Activated CD8-positive, alpha-beta memory T cell treated with anti-CD3 and anti-CD28 coated beads, Interleukin-2, amount 50 U/mL, for 1 hour (primary cell): ENCODE measurements around the gene MFSD1.

Source experiments
- DNase-seq: peaks from one replicate; pipeline ENCODE4 v3.0.0-alpha.2; 2020; ENCODE audit errors: extremely low read depth

MFSD1 gene, protein sequence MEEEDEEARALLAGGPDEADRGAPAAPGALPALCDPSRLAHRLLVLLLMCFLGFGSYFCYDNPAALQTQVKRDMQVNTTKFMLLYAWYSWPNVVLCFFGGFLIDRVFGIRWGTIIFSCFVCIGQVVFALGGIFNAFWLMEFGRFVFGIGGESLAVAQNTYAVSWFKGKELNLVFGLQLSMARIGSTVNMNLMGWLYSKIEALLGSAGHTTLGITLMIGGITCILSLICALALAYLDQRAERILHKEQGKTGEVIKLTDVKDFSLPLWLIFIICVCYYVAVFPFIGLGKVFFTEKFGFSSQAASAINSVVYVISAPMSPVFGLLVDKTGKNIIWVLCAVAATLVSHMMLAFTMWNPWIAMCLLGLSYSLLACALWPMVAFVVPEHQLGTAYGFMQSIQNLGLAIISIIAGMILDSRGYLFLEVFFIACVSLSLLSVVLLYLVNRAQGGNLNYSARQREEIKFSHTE

DNA sequence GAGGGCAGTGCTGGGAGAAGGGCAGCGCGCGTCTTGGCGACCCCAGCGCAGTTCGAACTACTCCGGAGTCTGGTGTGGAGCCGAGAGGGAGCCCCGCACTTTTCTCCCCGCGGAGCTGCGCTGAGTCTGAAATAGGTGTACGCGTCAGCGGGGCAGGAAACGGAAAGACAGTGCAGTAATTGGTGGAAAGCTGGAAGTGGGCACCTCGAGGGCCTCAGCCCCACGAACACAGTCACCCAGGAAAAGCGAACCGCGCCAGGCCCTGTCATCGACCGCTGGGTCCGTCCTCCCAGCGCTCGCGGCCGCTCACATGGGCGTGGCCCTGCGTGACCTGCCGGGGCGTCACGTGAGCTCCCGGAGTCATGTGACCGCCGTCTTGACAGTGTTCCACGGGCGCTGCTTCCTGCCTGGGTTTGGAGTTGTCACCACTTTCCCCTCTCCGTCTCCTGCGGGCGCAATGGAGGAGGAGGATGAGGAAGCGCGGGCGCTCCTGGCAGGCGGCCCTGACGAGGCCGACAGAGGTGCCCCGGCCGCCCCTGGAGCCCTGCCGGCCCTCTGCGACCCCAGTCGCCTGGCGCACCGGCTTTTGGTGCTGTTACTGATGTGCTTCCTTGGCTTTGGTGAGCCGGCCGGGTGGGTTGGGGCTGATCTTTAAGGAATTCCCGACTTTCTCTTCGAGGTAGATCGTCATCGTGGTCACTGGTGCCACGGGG, at the start of gene MFSD1:
Gene MFSD1 (plus strand): TSS at position 359 of the 713 bp plus-strand sequence. CDS start 99 bp downstream, at position 458.
- DNase-seq = peak; percentile 65

DNA sequence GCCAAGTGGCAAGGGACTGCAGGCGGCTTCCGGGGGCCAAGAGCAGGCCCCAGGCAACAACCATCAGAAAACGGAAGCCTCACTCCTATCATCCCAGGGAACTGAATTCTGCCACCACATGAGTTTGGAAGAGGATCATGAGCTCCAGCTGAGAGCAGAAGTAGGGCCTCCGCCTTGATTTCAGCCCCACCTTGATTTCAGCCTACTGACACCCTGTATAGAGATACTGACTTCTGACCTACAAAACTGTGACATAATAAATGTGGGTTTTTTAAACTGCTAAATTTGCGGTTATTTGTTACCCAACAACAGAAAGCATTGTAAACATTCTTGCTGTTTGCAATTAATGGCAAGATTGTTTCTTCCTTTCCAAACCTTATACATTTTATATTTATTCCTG, 48.0 kb upstream of the MFSD1 start:
- DNase-seq = no peak

DNA sequence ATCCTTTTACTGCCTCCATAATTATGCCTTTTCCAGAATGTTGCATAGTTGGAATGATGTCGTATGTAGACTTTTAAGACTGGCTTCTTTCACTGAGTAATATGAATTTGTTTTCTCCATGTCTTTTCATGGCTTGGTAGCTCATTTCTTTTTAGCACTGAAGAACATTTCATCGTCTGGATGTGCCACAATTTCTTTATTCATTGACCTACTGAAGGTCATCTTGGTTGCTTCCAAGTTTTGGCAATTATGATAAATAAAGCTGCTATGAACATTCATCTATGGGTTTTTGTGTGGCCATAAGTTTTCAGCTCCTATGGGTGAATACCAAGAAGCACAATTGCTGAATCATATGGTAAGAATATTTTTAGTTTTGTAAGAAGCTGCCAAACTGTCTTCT, 46.4 kb upstream of the MFSD1 start:
- no peak for DNase-seq

DNA sequence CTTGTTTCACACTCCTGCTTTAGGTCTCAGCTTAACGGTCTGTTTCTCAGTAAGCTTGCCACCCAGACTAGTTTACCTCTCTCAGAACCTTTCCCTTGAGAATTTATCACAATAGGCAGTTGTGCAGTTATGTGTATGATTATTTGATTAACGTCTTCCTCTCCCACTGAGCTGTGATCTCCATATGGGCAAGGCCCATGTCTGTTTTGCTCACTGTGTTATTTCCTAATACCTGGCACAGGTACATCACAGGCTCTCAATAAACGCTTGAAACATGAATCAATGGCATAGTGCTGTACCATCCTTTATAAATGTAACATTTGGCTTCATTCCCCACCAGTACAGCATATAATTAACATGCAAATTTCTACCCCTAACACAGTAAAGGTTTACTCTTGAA, 40.5 kb upstream of the MFSD1 start:
- no peak for DNase-seq

DNA sequence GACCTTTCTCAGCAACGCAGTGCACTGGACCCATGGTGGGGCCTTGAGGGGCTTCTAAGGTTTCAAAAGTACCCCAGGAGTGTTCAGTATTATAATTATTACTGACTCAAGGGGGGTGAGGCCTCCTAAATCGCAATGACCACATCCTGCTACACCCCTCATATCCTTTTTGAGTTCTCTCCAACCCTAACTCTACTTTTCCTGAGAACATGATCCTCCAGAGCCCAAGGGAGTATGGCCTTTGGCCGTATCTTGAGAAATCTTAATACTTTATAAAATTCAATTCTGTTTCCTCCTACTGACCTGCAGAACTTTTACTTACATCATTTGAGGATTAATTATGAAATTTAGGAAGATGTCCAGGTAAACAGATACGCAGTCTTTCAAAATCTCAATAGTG, 39.2 kb upstream of the MFSD1 start:
- DNase-seq = no peak

DNA sequence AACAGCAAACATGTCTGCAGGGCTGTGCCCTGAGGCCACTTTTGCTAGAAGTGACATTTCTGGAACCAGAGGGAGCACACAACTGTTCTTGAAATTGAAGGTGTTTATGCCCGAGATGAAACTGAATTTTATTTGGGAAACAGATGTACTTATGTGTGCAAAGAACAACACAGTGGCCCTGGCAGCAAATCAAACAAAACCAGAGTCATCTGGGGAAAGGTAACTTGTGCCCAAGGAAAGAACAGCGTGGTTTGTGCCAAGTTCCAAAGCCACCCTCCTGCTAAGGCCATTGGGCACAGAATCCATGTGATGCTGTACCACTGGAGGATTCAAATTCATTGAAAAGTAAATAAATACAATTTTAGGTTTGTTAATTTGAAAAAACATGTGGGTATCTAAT, 38.4 kb upstream of the MFSD1 start:
- no peak for DNase-seq

DNA sequence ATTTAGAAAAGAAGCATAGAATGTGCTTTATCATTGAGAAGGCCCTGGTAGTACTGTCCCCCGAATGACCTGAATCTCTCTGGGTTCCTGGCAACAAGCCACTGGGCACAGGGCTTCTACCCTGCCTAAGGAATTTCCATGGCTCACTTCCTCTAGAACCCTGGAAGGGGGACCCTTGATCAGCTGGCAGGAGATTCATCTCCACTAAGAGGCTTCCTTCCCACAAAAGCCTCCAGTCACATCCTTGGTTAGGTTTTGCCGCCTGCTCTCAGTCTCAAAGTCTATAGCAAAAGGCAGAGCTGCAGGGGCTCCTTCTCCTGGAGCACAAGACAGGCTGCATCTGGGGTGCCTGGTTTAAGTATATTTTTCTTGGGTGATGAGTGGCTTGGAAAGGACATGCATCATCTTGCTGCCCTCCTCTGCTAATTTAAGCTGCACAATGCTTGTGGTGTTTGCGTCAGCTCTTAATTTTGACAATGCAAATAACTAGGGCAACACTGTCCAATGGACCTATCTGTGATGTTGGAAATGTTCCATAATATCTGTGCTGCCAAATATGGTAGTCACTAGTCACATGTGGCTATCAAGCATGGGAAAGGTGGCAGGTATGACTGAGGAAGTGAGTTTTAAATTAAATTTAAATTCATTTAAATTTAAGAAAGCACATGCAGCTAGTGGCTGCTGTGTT, 36.2 kb upstream of the MFSD1 start:
- no peak for DNase-seq

DNA sequence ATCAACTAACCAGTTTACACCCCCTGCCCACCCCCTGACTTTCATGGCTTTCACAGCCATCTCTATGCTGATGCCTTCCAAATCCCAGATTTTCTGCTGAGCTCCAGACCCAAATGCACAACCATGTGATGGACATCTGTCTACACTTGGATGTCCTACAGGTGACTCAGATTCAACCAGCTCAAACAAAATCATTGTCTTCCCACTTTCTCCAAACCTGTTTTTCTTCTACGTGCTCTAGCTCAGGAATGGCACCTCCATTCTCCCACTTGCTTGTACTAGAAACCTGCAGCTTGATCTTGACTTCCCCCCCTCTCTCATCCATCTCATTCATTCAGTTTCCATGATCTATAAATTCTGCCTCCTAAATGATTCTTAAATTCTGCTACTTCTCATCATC, 35.5 kb upstream of the MFSD1 start:
- no peak for DNase-seq

DNA sequence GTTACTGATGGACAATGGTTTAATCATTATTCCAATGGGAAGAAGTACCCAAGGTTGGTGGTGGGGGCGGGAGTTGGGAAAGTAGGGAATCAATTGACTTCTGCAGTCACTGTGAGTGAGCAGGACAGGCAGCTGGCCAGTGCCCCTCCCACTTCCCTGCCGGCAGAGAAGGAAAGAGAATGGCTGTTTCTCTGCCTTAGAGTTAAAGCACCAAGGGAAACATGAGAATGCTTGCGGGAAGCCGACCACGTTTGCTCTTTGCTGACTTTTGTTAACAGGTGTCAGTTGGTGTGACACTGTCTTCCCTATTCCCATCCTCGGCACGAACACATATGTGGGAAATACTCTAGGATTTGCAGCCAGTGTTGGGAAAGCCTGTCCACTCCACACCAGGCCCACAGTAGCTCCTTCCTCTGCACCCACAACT, 33.5 kb upstream of the MFSD1 start:
- no peak for DNase-seq

DNA sequence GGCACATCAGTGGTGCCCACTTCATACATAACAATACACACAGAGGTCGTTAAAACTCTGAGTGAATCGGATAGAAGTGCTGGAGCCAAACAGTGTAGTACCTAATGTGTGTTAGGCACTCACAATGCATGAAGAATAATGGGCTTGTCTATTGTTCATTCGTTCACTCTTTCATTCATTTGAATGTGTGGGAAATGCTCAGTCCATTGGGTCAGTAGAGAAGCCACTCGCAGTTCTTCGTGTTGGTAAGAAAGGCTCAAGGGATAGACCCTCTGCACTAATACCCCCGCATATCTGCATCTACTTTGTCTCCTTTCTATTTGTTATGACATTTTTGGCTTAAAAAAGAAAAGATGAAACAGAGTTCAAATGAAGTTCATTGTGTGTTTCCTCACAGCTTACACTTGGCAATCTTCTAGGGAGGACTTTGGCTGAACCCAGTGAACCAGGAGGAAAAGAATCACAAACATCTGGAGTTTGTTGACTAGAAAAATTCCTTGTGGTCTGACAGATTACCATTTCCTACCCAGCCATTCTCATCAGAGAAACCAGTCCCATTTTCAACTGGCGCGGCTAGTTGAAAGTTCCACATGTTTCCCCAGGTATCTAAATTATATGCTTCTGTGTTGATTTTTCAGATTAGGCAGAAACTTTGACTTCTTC, 32.8 kb upstream of the MFSD1 start:
- no peak for DNase-seq

DNA sequence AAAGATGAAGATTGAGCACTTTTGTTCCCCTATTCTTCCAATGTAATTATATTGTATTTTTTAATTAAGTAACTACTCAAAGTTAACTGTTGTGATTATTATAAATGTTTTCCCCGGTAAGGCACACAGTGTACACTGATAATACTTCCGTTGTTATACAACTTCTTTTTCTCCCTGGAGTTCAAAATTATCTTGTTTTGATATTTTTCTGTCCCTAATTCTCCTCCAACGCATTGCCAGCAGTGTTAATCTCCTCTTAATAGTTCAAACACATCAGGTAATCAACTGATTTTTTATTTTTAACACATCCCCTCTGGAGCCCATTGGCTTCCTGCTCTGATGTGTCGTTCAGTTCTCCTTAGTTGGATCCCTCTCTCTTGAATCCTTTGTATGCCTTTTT, 32.3 kb upstream of the MFSD1 start:
- DNase-seq = no peak

DNA sequence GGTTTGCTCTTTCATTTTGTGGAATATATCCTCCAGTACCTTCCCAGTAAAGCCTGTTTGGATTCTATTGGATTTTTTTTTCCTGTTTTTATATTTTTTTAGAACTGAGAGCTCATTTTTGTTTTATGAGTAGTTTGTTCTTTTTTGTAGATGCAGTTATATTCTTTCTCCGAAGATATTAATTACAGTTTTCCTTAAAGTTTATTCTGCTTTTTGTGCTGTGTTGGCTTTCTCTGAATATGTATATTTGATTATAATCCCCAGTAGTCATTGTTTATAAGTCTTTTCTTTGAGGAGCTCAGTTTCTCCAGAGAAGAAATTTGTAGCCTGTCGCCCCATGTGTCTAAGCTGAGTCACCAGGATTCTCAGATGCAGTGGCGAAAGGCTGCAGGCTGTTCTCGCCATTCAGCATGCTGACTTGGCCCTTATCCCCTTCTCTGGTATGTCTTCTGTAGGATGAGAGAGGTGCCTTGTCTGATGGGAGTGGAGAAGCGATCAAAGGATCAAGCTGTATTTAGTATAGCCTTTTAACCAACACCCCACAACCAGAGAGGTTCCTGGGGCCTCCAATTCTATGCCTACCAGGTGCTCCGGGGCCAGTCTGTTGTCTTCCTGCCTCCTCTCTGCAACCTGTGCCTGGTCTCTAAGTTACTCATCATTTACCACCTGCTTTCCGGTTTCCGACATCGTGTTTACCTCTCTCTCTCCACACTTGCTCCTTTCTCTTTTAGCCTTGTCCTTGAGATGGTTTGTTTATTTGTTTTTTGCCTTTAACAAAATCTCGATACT, 31.7 kb upstream of the MFSD1 start:
- DNase-seq = no peak

DNA sequence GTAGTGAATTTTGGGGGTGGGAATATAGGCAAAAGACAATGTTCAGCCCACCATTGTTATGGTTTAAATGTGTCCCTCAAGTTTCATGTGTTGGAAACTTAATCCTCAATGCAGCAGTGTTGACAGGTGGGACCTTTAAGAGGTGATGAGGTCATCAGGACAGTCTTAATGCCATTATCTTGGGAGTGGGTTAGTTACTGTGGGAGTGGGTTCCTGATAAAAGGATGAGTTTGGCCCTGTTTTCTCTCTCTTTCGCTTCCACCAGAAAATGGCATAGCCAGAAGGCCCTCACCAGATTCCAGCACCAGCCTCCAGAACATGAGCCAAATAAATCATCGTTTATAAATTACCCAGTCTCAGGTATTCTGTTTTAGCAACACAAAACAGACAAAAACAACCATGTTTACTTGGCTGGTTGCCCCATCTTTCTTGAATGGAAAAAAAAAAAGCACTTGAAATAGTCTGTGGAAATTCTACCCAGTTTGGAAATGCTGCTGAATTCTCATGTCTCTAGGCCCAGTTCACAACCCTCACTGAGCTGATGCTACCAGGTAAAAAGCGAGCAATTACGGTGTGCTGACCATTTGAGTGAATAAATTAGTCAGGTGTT, 31.0 kb upstream of the MFSD1 start:
- DNase-seq = no peak

DNA sequence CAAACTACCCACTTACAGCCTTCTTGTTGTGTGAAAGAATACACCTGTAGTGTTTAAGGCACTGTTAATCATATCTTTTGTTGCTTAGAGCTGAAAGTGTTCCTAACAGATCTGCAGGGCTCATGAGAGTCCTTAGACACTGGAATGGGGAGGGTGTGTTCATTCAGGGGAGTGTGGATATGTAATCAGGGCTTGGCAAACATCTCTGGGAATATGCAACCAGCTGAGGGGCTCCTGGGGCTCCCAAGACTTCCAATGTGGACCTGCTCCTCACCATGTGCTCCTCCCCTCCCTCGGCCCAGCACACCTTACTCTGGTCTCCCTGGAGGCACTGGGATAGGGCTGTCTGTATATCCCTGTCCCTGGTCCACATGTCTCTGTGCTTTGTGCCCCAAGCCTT, 30.3 kb upstream of the MFSD1 start:
- no peak for DNase-seq

DNA sequence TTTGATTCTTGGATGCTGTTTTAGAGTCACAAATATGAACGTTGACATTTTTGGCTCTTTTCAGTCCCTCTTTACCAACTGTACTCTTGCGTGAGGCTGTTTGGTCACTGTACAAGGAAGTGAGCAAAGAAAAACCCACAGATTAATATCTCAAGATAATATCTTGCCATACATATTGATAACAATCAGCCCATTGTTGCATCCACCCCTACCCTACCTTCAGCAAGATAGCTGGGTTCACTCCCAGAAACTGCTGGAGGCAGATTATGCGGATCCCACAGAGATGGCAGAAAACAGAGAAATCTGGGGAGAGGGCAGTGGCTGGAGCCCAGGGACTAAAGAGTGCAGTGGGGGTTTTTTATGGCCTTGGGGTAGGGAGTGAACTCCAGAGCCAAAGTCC, 29.9 kb upstream of the MFSD1 start:
- no peak for DNase-seq

DNA sequence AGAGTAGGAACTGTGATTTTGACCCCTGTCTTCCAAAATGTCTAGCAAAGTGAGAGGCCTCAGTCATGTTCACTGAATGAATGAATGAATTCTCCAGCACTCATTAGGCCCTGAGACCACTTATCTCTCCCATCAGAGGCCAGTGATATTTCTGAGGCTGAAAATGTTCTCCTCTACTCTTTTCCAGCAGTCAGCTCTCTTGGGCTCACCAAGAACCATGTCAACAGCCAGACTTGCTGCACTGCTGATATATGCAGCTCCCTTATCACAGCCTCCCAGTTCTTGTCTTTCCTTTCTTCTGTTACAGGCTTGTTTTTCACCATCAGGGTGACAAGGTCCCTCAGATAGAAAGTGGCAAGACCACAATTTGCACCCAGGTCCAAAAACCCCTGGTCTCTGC, 28.7 kb upstream of the MFSD1 start:
- no peak for DNase-seq

DNA sequence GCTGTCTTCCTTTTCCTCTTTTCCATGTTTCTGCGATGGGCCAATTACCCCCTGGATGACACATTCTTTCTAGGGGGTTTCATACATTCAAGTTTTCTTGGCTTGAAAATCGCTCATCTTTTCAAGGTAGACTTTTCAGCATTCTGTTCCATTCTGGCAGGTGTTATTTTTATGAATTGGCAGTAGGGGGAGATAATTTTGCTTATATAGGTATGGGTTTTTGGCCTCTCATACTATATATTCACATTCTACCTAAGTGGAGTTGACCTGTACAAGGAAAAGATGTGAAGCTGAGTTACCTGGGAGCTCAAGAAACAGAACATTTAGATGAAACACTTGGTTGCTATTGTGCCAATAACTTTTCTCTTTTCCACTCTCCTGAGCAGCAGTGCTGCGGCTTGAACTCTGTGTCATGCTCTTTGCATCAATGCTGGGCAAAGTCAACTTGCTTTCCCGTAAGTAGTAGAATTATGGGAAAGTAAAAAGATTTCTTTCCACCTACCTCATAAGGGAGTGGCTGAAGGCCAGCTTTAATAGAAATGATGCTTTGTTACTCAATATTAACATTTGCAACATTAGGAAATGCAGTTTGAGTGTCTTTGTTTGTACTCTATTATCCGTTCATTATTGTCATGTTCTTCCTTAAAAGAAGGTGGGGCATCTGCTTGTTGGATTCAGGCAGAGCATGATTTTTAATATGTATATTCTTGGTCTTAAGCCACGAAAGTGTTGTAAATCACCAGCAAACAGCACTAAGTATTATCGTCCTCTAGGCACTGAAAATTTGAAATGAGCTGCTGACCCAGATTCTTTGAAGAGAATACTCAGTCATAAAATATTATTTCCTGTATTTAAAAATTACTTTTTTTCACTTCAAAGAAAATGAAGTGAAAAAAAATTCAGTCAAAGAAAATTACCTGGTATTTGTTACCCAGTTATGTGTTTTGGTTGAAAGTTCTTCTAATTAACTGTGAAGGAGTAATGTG, 27.7 kb upstream of the MFSD1 start:
- DNase-seq = no peak

DNA sequence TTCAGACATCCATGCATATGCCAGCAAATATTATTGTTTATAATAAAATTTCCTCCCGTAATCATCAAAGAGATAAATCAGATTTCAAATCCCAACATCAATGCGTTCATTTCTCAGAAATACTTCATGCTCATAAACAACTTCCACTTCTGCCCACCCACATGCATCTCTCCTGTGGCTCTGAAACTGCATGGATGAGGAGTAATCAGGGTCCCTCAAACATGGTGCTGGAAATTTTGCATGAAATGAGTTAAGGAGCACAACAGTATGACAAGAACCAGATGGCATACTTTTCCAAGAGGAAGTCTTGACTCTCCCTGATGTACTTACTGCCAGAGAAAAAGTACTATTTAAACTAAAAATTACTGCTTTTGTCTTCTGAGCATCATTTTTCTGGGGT, 26.9 kb upstream of the MFSD1 start:
- no peak for DNase-seq
